HEK293 (cell line): ENCODE results near the gene OXCT2.

Source experiments
- CTCF ChIA-PET: fragments of 350-600 bp; formaldehyde crosslinking; extraction: SDS; loops from one replicate; lab custom pipeline; 2021; ENCODE audit warnings: antibody characterized with exemption; lab: Yijun Ruan, JAX
- POLR2A ChIA-PET: fragments of 300-600 bp; formaldehyde crosslinking; extraction: SDS; loops from one replicate; lab custom pipeline; 2020; ENCODE audit warnings: antibody characterized with exemption, inconsistent platforms; lab: Yijun Ruan, JAX
- H3K27ac ChIP-seq: fragments of 200-500 bp; sonication (Bioruptor generic); 2 replicates; pipeline ENCODE4 v1.5.1; 2014; ENCODE audit warnings: low read depth, low read length, control low read depth, inconsistent platforms; ENCODE audit errors: extremely low read depth
- H3K36me3 ChIP-seq, 2 experiments: fragments of 200-500 bp in 1 of 2; sonication (Bioruptor generic) in 1 of 2; 1 replicate in 1 of 2; 2 replicates in 1 of 2; pipeline ENCODE4 v1.5.1; 2014 to 2017; ENCODE audit warnings: inconsistent platforms in 2 of 2, low read length in 2 of 2; ENCODE audit not compliant: control insufficient read depth in 2 of 2, insufficient read depth in 1 of 2
- H3K4me1 ChIP-seq: fragments of 200-500 bp; sonication (Bioruptor generic); 2 replicates; pipeline ENCODE4 v1.5.1; 2014; ENCODE audit warnings: mild to moderate bottlenecking, low read length, inconsistent platforms; ENCODE audit not compliant: control insufficient read depth, insufficient read depth
- H3K4me3 ChIP-seq: 2 replicates; pipeline ENCODE4 v1.5.1; 2011; ENCODE audit warnings: low read depth, mild to moderate bottlenecking, control low read depth, low read length, moderate library complexity
- H3K9me3 ChIP-seq: fragments of 200-500 bp; sonication (Bioruptor generic); 2 replicates; pipeline ENCODE4 v1.5.1; 2014; ENCODE audit warnings: low read depth, low read length, inconsistent platforms; ENCODE audit not compliant: control insufficient read depth, insufficient read depth
- IKZF3 ChIP-seq: fragments of 450-650 bp; IDR thresholded peaks from 2 replicates; pipeline ENCODE4 v1.5.0; 2018; ENCODE audit warnings: missing biosample characterization, mild to moderate bottlenecking, missing genetic modification characterization, moderate library complexity
- KLF16 ChIP-seq: fragments of 450-650 bp; formaldehyde crosslinking; IDR thresholded peaks from 2 replicates; pipeline ENCODE4 v1.5.1; 2017; ENCODE audit warnings: missing biosample characterization, missing genetic modification characterization
- MEIS1 ChIP-seq: sonication (generic); formaldehyde crosslinking; IDR thresholded peaks from 2 replicates; pipeline ENCODE4 v1.8.1; 2022; ENCODE audit warnings: missing genetic modification reagents, mild to moderate bottlenecking, borderline replicate concordance
- ZBTB20 ChIP-seq: fragments of 450-650 bp; formaldehyde crosslinking; IDR thresholded peaks from 2 replicates; pipeline ENCODE4 v1.5.1; 2016; ENCODE audit warnings: missing biosample characterization, missing genetic modification characterization
- ZBTB26 ChIP-seq: fragments of 450-650 bp; formaldehyde crosslinking; optimal IDR thresholded peaks from 2 replicates; pipeline ENCODE3; 2016; ENCODE audit warnings: missing biosample characterization, mild to moderate bottlenecking, missing genetic modification characterization
- ZBTB48 ChIP-seq: fragments of 450-650 bp; formaldehyde crosslinking; IDR thresholded peaks from 2 replicates; pipeline ENCODE4 v1.5.1; 2016; ENCODE audit warnings: missing biosample characterization, missing genetic modification characterization
- ZBTB6 ChIP-seq: fragments of 450-650 bp; formaldehyde crosslinking; IDR thresholded peaks from 2 replicates; pipeline ENCODE4 v1.5.1; 2017; ENCODE audit warnings: missing biosample characterization, missing genetic modification characterization
- ZNF133 ChIP-seq: fragments of 450-650 bp; formaldehyde crosslinking; IDR thresholded peaks from 2 replicates; pipeline ENCODE4 v1.5.1; 2016; ENCODE audit warnings: missing biosample characterization, missing genetic modification characterization
- ZNF16 ChIP-seq: fragments of 450-650 bp; formaldehyde crosslinking; IDR thresholded peaks from 2 replicates; pipeline ENCODE4 v1.5.1; 2016; ENCODE audit warnings: low read depth, missing biosample characterization, missing genetic modification characterization
- ZNF175 ChIP-seq: fragments of 450-650 bp; formaldehyde crosslinking; IDR thresholded peaks from 2 replicates; pipeline ENCODE4 v1.5.1; 2016; ENCODE audit warnings: missing biosample characterization, missing genetic modification characterization
- ZNF239 ChIP-seq: fragments of 450-650 bp; formaldehyde crosslinking; IDR thresholded peaks from 2 replicates; pipeline ENCODE4 v1.5.1; 2016; ENCODE audit warnings: missing biosample characterization, missing genetic modification characterization
- ZNF335 ChIP-seq: fragments of 450-650 bp; formaldehyde crosslinking; conservative IDR thresholded peaks from 2 replicates; pipeline ENCODE4 v1.5.1; 2016; ENCODE audit warnings: missing biosample characterization, missing genetic modification characterization
- ZNF354C ChIP-seq: fragments of 450-650 bp; formaldehyde crosslinking; IDR thresholded peaks from 2 replicates; pipeline ENCODE4 v1.5.1; 2016; ENCODE audit warnings: missing biosample characterization, missing genetic modification characterization, low read depth, borderline replicate concordance
- ZNF391 ChIP-seq: fragments of 450-650 bp; formaldehyde crosslinking; IDR thresholded peaks from 2 replicates; pipeline ENCODE4 v1.5.1; 2016; ENCODE audit warnings: low read depth, missing biosample characterization, missing genetic modification characterization, borderline replicate concordance
- ZNF394 ChIP-seq: fragments of 450-650 bp; formaldehyde crosslinking; IDR thresholded peaks from 2 replicates; pipeline ENCODE4 v1.5.1; 2016; ENCODE audit warnings: missing biosample characterization, missing genetic modification characterization, mild to moderate bottlenecking, moderate library complexity, borderline replicate concordance
- ZNF600 ChIP-seq: fragments of 450-650 bp; formaldehyde crosslinking; IDR thresholded peaks from 2 replicates; pipeline ENCODE4 v1.5.1; 2016; ENCODE audit warnings: missing biosample characterization, missing genetic modification characterization
- ZNF623 ChIP-seq: fragments of 450-650 bp; formaldehyde crosslinking; IDR thresholded peaks from 2 replicates; pipeline ENCODE4 v1.5.1; 2016; ENCODE audit warnings: missing biosample characterization, missing genetic modification characterization
- ZNF843 ChIP-seq: fragments of 450-650 bp; formaldehyde crosslinking; IDR thresholded peaks from 2 replicates; pipeline ENCODE4 v1.5.1; 2016; ENCODE audit warnings: missing biosample characterization, missing genetic modification characterization
- TF ChIP-seq, protein P1 (sequence below): fragments of 450-650 bp; formaldehyde crosslinking; IDR thresholded peaks from 2 replicates; pipeline ENCODE4 v1.5.1; 2016; ENCODE audit warnings: missing biosample characterization, missing genetic modification characterization
- TF ChIP-seq, protein P2 (sequence below): fragments of 450-650 bp; formaldehyde crosslinking; IDR thresholded peaks from 2 replicates; pipeline ENCODE4 v1.5.1; 2016; ENCODE audit warnings: missing biosample characterization, missing genetic modification characterization
- TF ChIP-seq, protein P3 (sequence below): fragments of 450-650 bp; formaldehyde crosslinking; IDR thresholded peaks from 2 replicates; pipeline ENCODE4 v1.5.1; 2016; ENCODE audit warnings: missing biosample characterization, missing genetic modification characterization

The OXCT2 gene

DNA sequence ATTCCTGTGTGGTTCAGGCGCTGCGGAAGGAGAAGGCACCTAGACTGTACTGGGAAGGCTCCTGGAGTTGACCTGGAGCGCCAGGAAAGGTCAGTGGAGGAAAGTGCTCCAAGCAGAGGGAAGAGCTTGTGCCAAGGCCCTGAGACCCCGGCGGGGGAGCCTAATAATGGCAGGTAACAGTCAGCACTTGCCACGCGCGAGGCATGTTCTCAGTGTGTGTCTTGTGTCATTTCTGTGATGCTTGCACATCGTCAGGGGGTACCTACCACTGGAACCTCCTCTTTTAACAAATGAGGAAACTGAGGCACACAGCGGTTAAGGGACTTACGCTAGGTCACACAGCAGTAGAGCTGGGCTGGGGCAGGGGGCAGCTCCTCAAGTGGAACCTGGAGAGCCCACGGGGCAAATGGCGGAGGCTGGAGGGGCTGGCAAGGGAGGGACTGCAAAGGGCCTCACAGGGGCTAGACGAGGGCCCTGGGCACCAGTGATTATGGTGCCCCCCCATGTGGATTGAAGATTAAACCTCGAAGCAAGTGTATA is 18.5 kb upstream of the OXCT2 start:
- H3K9me3 ChIP-seq, result no peaks in the 10 kb centered on the region
- TF ChIP-seq ZNF600 (tag by site-specific recombination) (peak; percentile 48; the same call in 1 of the 2 replicates), ZBTB6 (tag by site-specific recombination) (peak; percentile 2; the same call in 1 of the 2 replicates), IKZF3 (tag by site-specific recombination) (peak; percentile 26; the same call in 1 of the 2 replicates), ZBTB48 (tag by site-specific recombination) (0 out of 2 replicates have a peak, but pooled peaks have one; percentile 32), ZBTB20 (tag by site-specific recombination) (peak; percentile 50; the same call in 1 of the 2 replicates), ZNF354C (tag by site-specific recombination) (no peak), ZNF335 (peak; percentile 77), ZNF394 (0 out of 2 replicates have a peak, but pooled peaks have one; percentile 5), ZNF843 (tag by site-specific recombination) (no peak), ZNF623 (tag by site-specific recombination) (peak; percentile 68), ZBTB26 (tag by site-specific recombination) (peak; percentile 4), ZNF16 (tag by site-specific recombination) (no peak)
- TF ChIP-seq, protein P1, sequence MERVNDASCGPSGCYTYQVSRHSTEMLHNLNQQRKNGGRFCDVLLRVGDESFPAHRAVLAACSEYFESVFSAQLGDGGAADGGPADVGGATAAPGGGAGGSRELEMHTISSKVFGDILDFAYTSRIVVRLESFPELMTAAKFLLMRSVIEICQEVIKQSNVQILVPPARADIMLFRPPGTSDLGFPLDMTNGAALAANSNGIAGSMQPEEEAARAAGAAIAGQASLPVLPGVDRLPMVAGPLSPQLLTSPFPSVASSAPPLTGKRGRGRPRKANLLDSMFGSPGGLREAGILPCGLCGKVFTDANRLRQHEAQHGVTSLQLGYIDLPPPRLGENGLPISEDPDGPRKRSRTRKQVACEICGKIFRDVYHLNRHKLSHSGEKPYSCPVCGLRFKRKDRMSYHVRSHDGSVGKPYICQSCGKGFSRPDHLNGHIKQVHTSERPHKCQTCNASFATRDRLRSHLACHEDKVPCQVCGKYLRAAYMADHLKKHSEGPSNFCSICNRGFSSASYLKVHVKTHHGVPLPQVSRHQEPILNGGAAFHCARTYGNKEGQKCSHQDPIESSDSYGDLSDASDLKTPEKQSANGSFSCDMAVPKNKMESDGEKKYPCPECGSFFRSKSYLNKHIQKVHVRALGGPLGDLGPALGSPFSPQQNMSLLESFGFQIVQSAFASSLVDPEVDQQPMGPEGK (tag by site-specific recombination), result 0 out of 2 replicates have a peak, but pooled peaks have one; percentile 5
- TF ChIP-seq, all 188 proteins: peak for 10
- ChIA-PET POLR2A (interaction anchor here (1.9 kb wide), 1 partner anchor 51 kb away, joined by 8 read pairs; the partner anchor contains the start of gene PPIE), CTCF (interaction anchor here (1.7 kb wide), 1 partner anchor 11 kb away, joined by 8 read pairs; no protein-coding TSS in a partner anchor)
- Histone ChIP-seq H3K27ac (no peak overlapping the region; the same call in 1 of the 2 replicates), H3K4me3 (peak overlapping the region; percentile 71), H3K4me1 (no peaks in the 10 kb centered on the region), H3K36me3 (no peaks in the 10 kb centered on the region)

DNA sequence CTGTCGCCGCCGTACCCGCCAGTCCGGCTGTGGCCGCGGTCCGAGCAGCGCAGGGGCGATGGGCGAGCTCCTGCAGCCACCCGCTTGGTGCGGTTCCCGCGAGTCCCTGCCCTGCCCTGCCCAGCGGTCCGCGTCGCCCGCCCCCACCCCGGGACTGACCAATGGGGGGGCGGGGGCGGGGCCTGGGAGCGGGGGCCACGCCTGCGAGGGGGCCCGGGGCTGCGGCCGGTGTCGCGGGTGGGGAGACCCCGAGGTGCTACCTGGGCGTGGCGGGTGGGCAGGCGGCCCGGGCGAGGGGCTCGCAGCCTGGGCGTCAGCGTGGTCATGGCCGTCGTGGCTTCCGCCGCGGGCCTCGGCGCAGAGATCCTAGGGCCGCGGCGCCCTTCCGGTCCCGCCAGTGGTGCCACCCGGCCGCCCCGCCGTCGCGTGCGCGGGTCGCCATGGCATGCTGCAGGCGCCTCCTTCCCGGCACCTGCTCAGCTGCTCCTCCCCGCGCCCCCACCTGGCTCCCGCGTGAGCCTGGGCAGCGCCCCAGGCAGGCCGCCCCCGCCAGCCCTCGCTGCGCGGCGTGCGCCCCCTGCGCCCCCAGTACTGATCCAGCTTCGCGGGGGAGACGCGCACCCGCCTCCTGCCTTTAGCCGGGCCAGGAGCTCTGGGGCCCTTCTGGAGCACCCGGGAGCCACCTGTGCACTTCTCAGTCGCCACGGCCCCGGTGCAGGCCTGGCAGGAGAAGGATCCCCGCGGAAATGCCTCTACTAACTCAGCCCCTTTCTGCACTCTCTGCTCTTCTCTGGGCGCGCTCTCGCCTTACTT is 17.8 kb upstream of the OXCT2 start, which contains the start of gene BMP8B:
Gene BMP8B (minus strand): TSS at position 108 of the 813 bp plus-strand sequence. CDS start 380 bp downstream, outside the sequence.
- POLR2A ChIA-PET, result interaction anchor here (0.9 to 1.9 kb wide), 6 partner anchors 9 to 215 kb away, joined by 3 to 8 read pairs (median 4); partner anchors contain the start of gene PPIE
- H3K9me3 ChIP-seq, result no peaks in the 10 kb centered on the region
- H3K36me3 ChIP-seq, result no peaks in the 10 kb centered on the region
- H3K4me1 ChIP-seq, result no peaks in the 10 kb centered on the region
- CTCF ChIA-PET, result interaction anchor here (1.7 kb wide), 1 partner anchor 12 kb away, joined by 8 read pairs; no protein-coding TSS in a partner anchor
- peak within 1 kb of the TSS; percentile 71 for H3K4me3 ChIP-seq
- H3K27ac ChIP-seq, result peak within 1 kb of the TSS; percentile 25; the same call in 1 of the 2 replicates
- no peak for TF ChIP-seq ZNF391 (tag by site-specific recombination)
- TF ChIP-seq MEIS1 (CRISPR knock-in tag), result no peak
- TF ChIP-seq ZNF335, result no peak
- TF ChIP-seq ZNF175 (tag by site-specific recombination), result no peak
- TF ChIP-seq ZNF239 (tag by site-specific recombination), result no peak
- TF ChIP-seq, protein P2, sequence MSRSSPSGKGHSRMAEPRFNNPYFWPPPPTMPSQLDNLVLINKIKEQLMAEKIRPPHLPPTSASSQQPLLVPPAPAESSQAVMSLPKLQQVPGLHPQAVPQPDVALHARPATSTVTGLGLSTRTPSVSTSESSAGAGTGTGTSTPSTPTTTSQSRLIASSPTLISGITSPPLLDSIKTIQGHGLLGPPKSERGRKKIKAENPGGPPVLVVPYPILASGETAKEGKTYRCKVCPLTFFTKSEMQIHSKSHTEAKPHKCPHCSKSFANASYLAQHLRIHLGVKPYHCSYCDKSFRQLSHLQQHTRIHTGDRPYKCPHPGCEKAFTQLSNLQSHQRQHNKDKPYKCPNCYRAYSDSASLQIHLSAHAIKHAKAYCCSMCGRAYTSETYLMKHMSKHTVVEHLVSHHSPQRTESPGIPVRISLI (tag by site-specific recombination), result no peak
- TF ChIP-seq, protein P3, sequence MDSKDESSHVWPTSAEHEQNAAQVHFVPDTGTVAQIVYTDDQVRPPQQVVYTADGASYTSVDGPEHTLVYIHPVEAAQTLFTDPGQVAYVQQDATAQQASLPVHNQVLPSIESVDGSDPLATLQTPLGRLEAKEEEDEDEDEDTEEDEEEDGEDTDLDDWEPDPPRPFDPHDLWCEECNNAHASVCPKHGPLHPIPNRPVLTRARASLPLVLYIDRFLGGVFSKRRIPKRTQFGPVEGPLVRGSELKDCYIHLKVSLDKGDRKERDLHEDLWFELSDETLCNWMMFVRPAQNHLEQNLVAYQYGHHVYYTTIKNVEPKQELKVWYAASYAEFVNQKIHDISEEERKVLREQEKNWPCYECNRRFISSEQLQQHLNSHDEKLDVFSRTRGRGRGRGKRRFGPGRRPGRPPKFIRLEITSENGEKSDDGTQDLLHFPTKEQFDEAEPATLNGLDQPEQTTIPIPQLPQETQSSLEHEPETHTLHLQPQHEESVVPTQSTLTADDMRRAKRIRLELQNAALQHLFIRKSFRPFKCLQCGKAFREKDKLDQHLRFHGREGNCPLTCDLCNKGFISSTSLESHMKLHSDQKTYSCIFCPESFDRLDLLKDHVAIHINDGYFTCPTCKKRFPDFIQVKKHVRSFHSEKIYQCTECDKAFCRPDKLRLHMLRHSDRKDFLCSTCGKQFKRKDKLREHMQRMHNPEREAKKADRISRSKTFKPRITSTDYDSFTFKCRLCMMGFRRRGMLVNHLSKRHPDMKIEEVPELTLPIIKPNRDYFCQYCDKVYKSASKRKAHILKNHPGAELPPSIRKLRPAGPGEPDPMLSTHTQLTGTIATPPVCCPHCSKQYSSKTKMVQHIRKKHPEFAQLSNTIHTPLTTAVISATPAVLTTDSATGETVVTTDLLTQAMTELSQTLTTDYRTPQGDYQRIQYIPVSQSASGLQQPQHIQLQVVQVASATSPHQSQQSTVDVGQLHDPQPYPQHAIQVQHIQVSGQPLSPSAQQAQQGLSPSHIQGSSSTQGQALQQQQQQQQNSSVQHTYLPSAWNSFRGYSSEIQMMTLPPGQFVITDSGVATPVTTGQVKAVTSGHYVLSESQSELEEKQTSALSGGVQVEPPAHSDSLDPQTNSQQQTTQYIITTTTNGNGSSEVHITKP, result 0 out of 2 replicates have a peak, but pooled peaks have one; percentile 20
- no peak for TF ChIP-seq ZNF843 (tag by site-specific recombination)
- TF ChIP-seq ZNF133 (tag by site-specific recombination), result no peak
- TF ChIP-seq ZBTB6 (tag by site-specific recombination), result peak; percentile 95
- no peak for TF ChIP-seq KLF16 (tag by site-specific recombination)
